Measurements from ENCODE around the gene GFPT2. TPM values are rescaled to one million over a fixed set of nuclear protein-coding genes. Genes with fewer than 3 reads are reported as not detected.

Gene GFPT2
- total and polyA plus RNA-seq, 2 of the 8 experiments (the other 6 are each of a cell fraction or from before 2014, with no cell fraction given): 83.7 to 143 TPM

GRCh38 chr5:180304431-180305375 lies 48.4 kb downstream of the GFPT2 start:
- Histone ChIP-seq H3K4me2 (ENCODE audit: insufficient read depth in 1 of 2, low read depth in 2 of 2, low read length in 2 of 2) (no peak overlapping the region), H3K27ac (ENCODE audit: low read depth, low read length) (no peak overlapping the region), H3K18ac (ENCODE audit: extremely low read depth, low read length) (no peak overlapping the region), H2BK12ac (ENCODE audit: low read depth, low read length) (no peak overlapping the region), H4K91ac (replicated peaks; ENCODE audit: insufficient read length, low read length) (no peak overlapping the region), H4K5ac (ENCODE audit: insufficient read length, low read depth, low read length) (no peak overlapping the region), H3K79me1 (ENCODE audit: low read depth, low read length) (no peaks in the 10 kb centered on the region; the same call in 1 of the 2 replicates), H3K56ac (replicated peaks; ENCODE audit: insufficient read length, low read depth, low read length) (no peak overlapping the region), H3K4ac (replicated peaks; ENCODE audit: insufficient read length, low read depth, low read length) (no peak overlapping the region), H3K79me2 (ENCODE audit: control insufficient read depth in 1 of 2, insufficient read depth in 2 of 2, low read length in 2 of 2) (no peaks in the 10 kb centered on the region), H3K9me3 (ENCODE audit: insufficient read depth in 2 of 2, low read depth in 1 of 2, low read length in 1 of 2) (no peaks in the 10 kb centered on the region), H3K14ac (ENCODE audit: insufficient read length) (no peak overlapping the region), H3K4me3 (ENCODE audit: extremely low read depth in 1 of 4, insufficient read depth in 2 of 4, low read depth in 3 of 4, low read length in 4 of 4) (no peak overlapping the region), H3K23me2 (ENCODE audit: low read depth, low read length) (no peaks in the 10 kb centered on the region), H3K27me3 (replicated peaks in 1 of 4; ENCODE audit: control insufficient read depth in 3 of 4, extremely low read depth in 1 of 4, insufficient read depth in 3 of 4, low read length in 3 of 4) (no peaks in the 10 kb centered on the region), H2BK15ac (ENCODE audit: low read length) (no peak overlapping the region), H2AFZ (ENCODE audit: low read length) (no peak overlapping the region), H2BK20ac (ENCODE audit: low read length) (no peak overlapping the region), H4K20me1 (replicated peaks in 1 of 2; ENCODE audit: control insufficient read depth in 1 of 2, insufficient read depth in 2 of 2, low read length in 2 of 2) (peaks cover 5 to 7% of the 10 kb centered on the region in 2 experiments), H2BK120ac (replicated peaks; ENCODE audit: low read depth, low read length) (no peak overlapping the region), H2AK5ac (ENCODE audit: low read depth, low read length) (no peak overlapping the region), H2BK5ac (ENCODE audit: low read depth, low read length) (no peak overlapping the region), H3K9ac (replicated peaks in 1 of 4; ENCODE audit: extremely low read depth in 1 of 4, low read depth in 3 of 4, low read length in 3 of 4) (no peak overlapping the region), H4K8ac (ENCODE audit: extremely low read depth, insufficient read depth, low read length) (no peak overlapping the region; the same call in 1 of the 2 replicates), H3K4me1 (replicated peaks in 1 of 4; ENCODE audit: control insufficient read depth in 3 of 4, insufficient read depth in 4 of 4, low read length in 3 of 4) (no peaks in the 10 kb centered on the region), H3K36me3 (ENCODE audit: control insufficient read depth in 2 of 4, insufficient read depth in 4 of 4, low read length in 3 of 4) (peaks cover 18 to 71% (median 54%) of the 10 kb centered on the region in 4 experiments), H3K23ac (ENCODE audit: insufficient read length) (no peak overlapping the region)
- POLR2A ChIA-PET (ENCODE audit: partially characterized antibody): interaction anchor here (1.0 to 2.8 kb wide), 4 partner anchors 9 to 12 kb away, joined by 3 to 12 read pairs (median 7); no protein-coding TSS in a partner anchor
- 94% methylated on average over 17 of the region's 18 CpGs; no CpG with 5 or more reads in 1 of the 2 experiments for WGBS, 2 experiments (ENCODE audit: extremely low coverage in 1 of 2, insufficient coverage in 1 of 2, insufficient read length in 1 of 2, insufficient replicate concordance in 2 of 2, low coverage in 1 of 2, low lambda C conversion rate in 2 of 2, missing lambda C conversion rate in 1 of 2)
- FAIRE-seq: no peak
- peak in 1 of 2 experiments; percentile 16; a peak in 1 of 3 replicates for TF ChIP-seq POLR2A (IDR thresholded peaks at IDR 0.05; ENCODE audit: control extremely low read depth in 1 of 2, low read depth in 2 of 2, low read length in 2 of 2)
- no peak for TF ChIP-seq ZNF274 (IDR thresholded peaks at IDR 0.05; ENCODE audit: borderline replicate concordance, extremely low read depth, low read length)
- TF ChIP-seq ASH2L (IDR thresholded peaks at IDR 0.05; ENCODE audit: low read length): no peak
- TF ChIP-seq RAD21 (IDR thresholded peaks at IDR 0.05 in 1 of 2, conservative IDR thresholded peaks at IDR 0.05 in 1 of 2; ENCODE audit: low read depth in 2 of 2, low read length in 2 of 2): no peak
- TF ChIP-seq TBP (IDR thresholded peaks at IDR 0.05; ENCODE audit: low read depth, low read length): no peak
- no peak for DNase-seq (ENCODE audit: low read depth in 1 of 2, low spot score in 2 of 2)
- CTCF ChIA-PET (ENCODE audit: partially characterized antibody): interaction anchor here (0.5 to 8.5 kb wide), 5 partner anchors 10 to 102 kb away, joined by 3 to 93 read pairs (median 8); no protein-coding TSS in a partner anchor

Measured in H1 (cell line).